NOMO-1 treated with DMSO at 0.1 percent for 48 hours (cell line): ENCODE data around the gene PPP2R3B.
"Not testable (repeated sequence)": the region's sequence is repeated elsewhere in the genome, so short reads cannot be mapped to it uniquely, and the experiment has no call there.

Experiments
- DNase-seq: peaks from one replicate; lab custom pipeline; 2025; ENCODE audit not compliant: unreplicated experiment; lab: John Stamatoyannopoulos, UW

PPP2R3B gene

GRCh38 chrX:353566-354535 is 32.9 kb downstream of the PPP2R3B start:
- no peak for DNase-seq

- no peak for DNase-seq
Observed at GRCh38 chrX:352582-353314, 34.0 kb downstream of the PPP2R3B start.

DNA sequence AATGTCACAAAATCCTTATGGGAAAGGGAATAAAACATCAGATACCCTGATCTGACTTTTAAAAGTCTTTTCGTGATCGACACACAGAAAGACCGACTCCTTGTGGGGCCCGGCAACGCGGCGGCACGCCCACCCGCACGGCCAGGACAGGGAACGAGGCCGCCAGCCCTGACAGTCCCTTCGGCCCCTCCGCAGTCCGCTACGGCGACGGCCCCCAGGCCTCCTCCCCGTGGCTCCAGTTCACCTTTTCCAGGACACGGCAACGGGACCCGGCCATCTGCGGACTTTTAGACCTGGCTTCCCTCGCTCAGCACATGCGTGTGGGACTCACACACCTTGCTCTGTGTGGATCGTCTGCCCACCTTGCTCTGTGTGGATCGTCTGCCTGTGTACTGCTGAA is 34.5 kb downstream of the PPP2R3B start:
- DNase-seq, result no peak

DNA sequence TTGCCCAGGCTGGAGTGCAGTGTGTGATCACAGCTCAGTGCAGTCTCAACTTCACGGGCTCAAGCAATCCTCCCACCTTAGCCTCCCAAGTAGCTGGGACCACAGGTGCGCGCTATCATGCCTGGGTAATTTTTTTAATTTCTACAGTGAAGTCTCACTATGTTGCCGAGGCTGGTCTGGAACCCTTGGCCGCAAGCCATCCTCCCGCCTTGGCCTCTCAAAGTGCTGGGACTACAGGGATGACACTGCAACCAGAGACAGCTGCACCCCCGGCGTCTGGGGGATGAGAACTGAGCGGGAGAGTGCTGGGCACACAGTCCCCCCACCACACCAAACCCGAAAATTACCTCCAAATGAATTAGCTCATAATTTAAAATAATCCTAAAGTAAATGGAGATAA is 35.0 kb downstream of the PPP2R3B start:
- no peak for DNase-seq

- not testable (repeated sequence) for DNase-seq
Observed at GRCh38 chrX:351324-351641, 35.4 kb downstream of the PPP2R3B start.

DNA sequence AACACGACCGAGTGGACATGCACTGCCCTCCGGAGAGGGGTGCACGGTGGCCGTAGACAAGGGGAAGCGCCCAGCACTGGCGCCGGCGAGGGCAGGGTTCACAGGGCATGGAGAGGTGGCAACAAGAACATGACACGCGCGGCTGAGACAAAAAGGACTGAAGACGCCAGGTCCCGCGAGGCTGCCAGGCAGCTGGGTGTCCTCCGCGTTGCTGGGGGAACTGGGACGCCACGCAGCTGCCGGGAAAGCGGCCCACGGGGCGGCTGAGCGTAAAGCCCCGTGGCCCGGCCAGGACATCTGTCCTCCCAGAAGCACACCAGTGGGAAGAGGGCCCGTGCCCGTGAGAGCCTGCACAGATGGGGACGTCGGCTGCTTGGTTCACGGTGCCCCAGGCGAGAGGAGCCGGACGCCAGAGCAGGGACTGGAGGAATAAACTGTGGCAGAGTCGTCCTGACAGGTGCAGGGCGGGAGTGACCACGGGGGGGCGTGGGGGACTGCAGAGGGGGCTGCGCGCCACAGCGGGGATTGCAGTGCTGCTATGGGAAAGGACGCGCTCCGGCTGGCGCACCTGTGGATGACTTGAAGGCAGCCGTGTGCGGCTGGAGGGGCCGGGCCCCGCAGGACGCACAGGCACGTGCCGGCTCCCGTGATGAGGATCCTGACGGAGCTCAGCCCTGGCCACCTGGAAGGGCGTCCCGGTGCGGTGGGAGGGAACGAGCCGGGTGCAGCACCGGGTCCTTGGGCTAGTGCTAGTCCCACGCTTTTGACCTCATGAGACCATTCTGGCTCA is 36.0 kb downstream of the PPP2R3B start:
- DNase-seq, result no peak

GRCh38 chrX:350148-350533 is 36.6 kb downstream of the PPP2R3B start:
- no peak for DNase-seq

- DNase-seq, result no peak
Observed at GRCh38 chrX:349702-350101, 37.0 kb downstream of the PPP2R3B start.

DNA sequence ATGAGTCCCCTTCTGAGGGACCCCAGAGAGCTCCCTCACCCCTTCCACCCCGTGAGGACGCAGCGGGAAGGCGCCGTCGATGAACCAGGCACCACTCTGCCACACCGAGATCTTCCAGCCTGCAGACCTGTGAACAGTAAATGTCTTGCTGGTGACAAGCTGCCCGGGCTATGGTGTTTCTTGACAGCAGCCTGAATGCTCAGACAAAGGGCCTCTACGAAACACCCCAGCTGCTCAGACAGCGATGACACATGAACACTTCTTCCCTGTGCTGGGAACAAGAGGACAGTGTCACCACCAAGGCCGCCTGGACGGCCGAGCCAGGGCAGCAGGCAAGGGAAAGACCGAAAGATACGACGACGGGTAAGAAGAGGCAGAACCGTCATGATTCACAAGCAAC is 37.5 kb downstream of the PPP2R3B start:
- DNase-seq, result no peak

- DNase-seq, result no peak
Observed at GRCh38 chrX:348461-349117, 38.1 kb downstream of the PPP2R3B start.

GRCh38 chrX:347351-348117 is 39.2 kb downstream of the PPP2R3B start:
- no peak for DNase-seq

- DNase-seq, result no peak
Observed at GRCh38 chrX:346034-346813, 40.5 kb downstream of the PPP2R3B start.

- DNase-seq, result no peak
Observed at GRCh38 chrX:345020-345925, 41.4 kb downstream of the PPP2R3B start.

- DNase-seq, result no peak
Observed at GRCh38 chrX:344371-344901, 42.3 kb downstream of the PPP2R3B start.

DNA sequence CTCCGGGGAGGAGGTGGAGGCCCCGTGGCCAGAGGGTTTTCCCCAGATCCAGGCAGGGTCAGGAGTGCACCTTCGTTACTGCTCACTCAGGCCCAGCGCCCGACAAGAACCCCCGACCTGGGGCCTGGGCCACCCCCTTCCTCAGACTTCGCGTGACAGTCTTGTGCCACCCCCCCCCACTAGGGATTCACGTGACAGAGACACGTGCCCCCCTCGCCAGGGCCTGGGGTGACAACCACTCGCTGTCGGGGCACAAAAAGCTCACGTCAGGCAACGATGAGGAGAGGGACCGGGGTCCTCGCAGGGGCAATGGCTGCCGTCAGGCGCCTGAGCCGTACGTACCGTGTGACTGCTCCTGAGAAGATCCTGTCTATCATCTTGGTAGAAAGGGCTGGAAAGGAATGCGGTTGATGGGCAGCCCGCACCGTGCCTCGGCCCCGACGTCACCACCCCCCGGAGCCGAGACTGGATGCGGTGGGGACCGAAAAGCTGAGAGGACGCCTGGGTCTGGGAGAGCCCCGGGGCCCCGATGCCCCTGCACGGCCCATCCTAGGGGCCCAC is 45.1 kb downstream of the PPP2R3B start:
- DNase-seq, result no peak

- no peak for DNase-seq
Observed at GRCh38 chrX:340641-341423, 45.9 kb downstream of the PPP2R3B start.

GRCh38 chrX:340121-340520 is 46.6 kb downstream of the PPP2R3B start:
- DNase-seq, result no peak
